Gastrocnemius medialis (tissue), 4 donors: ENCODE results near the gene HRK.

Experiments used
- CTCF ChIP-seq, 5 experiments: fragments of 450-650 bp in 3 of 5; fragments of 200-600 bp in 2 of 5; sonication (generic) in 2 of 5; IDR thresholded peaks in 4 of 5; conservative IDR thresholded peaks in 1 of 5; 1 replicate in 4 of 5; 2 replicates in 1 of 5; pipeline ENCODE4 v1.5.1; 2016 to 2019; ENCODE audit warnings: antibody characterized with exemption in 5 of 5, mild to moderate bottlenecking in 3 of 5, moderate library complexity in 3 of 5
- POLR2A ChIP-seq, 2 donors: fragments of 450-650 bp; IDR thresholded peaks; one replicate each; pipeline ENCODE4 v1.6.1; 2017; ENCODE audit warnings: antibody characterized with exemption in 2 of 2, mild to moderate bottlenecking in 2 of 2, moderate library complexity in 2 of 2

- TF ChIP-seq CTCF (IDR thresholded peaks at IDR 0.05 in 4 of 5, conservative IDR thresholded peaks at IDR 0.05 in 1 of 5), result no peak
- no peak for TF ChIP-seq POLR2A (IDR thresholded peaks at IDR 0.05)
These were observed 16.2 kb upstream of the HRK start for GRCh38 chr12:116897476-116897875.
